ENCODE results near the gene CENPM.

DNA sequence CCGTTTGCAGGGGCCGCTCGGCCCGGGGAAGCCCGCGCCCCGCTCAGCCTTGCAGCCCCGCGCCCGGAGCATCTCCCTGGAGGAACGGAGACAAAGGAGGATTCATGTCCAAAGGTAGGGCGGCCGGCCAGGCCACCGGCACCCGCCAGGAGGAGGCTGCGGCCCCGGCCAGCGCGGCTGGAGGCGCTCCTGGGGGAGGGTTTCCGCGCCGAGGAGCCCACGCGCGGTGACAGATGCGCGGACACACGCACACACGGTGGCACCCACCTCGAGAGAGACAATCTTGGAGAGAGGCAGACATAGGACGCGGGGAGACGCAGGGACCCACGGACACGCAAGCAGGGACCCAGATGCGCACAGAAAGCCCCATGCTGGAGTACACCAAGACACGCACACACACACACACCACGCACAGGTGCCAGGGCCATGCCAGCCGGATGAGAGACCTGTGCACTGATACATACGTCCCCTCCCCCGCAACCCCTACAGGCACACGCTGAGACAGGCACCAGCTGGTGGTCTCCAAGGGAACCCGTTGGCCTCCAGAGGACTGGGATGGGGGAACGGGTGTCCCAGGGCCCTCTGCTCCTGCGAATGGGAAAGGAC, 30.1 kb upstream of the CENPM start:
- TF ChIP-seq, protein P1, sequence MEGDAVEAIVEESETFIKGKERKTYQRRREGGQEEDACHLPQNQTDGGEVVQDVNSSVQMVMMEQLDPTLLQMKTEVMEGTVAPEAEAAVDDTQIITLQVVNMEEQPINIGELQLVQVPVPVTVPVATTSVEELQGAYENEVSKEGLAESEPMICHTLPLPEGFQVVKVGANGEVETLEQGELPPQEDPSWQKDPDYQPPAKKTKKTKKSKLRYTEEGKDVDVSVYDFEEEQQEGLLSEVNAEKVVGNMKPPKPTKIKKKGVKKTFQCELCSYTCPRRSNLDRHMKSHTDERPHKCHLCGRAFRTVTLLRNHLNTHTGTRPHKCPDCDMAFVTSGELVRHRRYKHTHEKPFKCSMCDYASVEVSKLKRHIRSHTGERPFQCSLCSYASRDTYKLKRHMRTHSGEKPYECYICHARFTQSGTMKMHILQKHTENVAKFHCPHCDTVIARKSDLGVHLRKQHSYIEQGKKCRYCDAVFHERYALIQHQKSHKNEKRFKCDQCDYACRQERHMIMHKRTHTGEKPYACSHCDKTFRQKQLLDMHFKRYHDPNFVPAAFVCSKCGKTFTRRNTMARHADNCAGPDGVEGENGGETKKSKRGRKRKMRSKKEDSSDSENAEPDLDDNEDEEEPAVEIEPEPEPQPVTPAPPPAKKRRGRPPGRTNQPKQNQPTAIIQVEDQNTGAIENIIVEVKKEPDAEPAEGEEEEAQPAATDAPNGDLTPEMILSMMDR (IDR thresholded peaks at IDR 0.05): no peak
- TF ChIP-seq POLR2A (IDR thresholded peaks at IDR 0.05): no peak

All from uterus (tissue), 2 donors.